Kidney (tissue), 14 donors: Measurements from ENCODE around the gene TMTC1. TPM values are rescaled to one million over a fixed set of nuclear protein-coding genes. Genes with fewer than 3 reads are reported as not detected.

Experiments
- DNase-seq, 5 donors: peaks; one replicate each; pipeline ENCODE4 v3.0.0-alpha.2; 2013 to 2020
- FAIRE-seq: peaks from 2 replicates; lab custom pipeline; 2012; peaks lifted over from hg19 to GRCh38; lab: Jason Lieb, UNC
- H3K27ac ChIP-seq, 2 donors: one replicate each; pipeline ENCODE4 v1.7.0; 2013; ENCODE audit warnings: low read depth in 2 of 2, low read length in 2 of 2, inconsistent platforms in 1 of 2
- H3K27me3 ChIP-seq: one replicate; pipeline ENCODE4 v1.7.1; 2013; ENCODE audit warnings: low read length, inconsistent platforms; ENCODE audit not compliant: control insufficient read depth, insufficient read depth
- H3K36me3 ChIP-seq, 3 donors: one replicate each; pipeline versions ENCODE4 v1.7.0 to v1.7.1; 2013; ENCODE audit warnings: low read length in 3 of 3, control low read depth in 1 of 3, inconsistent platforms in 1 of 3; ENCODE audit not compliant: insufficient read depth in 3 of 3, control insufficient read depth in 2 of 3
- H3K4me1 ChIP-seq, 3 donors: one replicate each; pipeline versions ENCODE4 v1.7.0 to v1.7.1; 2013; ENCODE audit warnings: low read length in 3 of 3, inconsistent platforms in 1 of 3, low read depth in 1 of 3; ENCODE audit not compliant: control insufficient read depth in 2 of 3, insufficient read depth in 2 of 3
- H3K4me3 ChIP-seq, 3 donors: one replicate each; pipeline versions ENCODE4 v1.7.0 to v1.8.1; 2013; ENCODE audit warnings: low read length in 3 of 3, control low read depth in 1 of 3, inconsistent platforms in 1 of 3
- H3K9ac ChIP-seq, 3 donors: one replicate each; pipeline versions ENCODE4 v1.7.0 to v1.7.1; 2013; ENCODE audit warnings: low read length in 3 of 3, control low read depth in 1 of 3, inconsistent platforms in 1 of 3
- H3K9me3 ChIP-seq, 3 donors: one replicate each; pipeline versions ENCODE4 v1.7.0 to v1.7.1; 2013; ENCODE audit warnings: low read length in 3 of 3, control low read depth in 1 of 3, inconsistent platforms in 1 of 3; ENCODE audit not compliant: control insufficient read depth in 2 of 3, insufficient read depth in 1 of 3
- CTCF ChIP-seq: IDR thresholded peaks from 3 replicates; pipeline ENCODE4 v1.5.1; 2012; ENCODE audit warnings: mild to moderate bottlenecking, moderate library complexity, borderline replicate concordance; ENCODE audit not compliant: insufficient read depth; ENCODE audit errors: extremely low read depth
- intact Hi-C: fragments of 100-400 bp; cut with DNase I; formaldehyde crosslinking; loops from one replicate; pipeline ENCODE4 v1.11.1; 2022
- polyA plus RNA-seq: library from polyadenylated mRNA; stranded (reverse); fragments of 350-450 nt; fragmentation: Illumina TruSeq; extraction: RNeasy Lipid Tissue Mini Kit (QIAGEN cat#74804); gene quantifications from one replicate; pipeline ENCODE4 v1.2.3, GENCODE V29; 2014; ENCODE audit warnings: low read depth, low replicate concordance; ENCODE audit not compliant: insufficient read depth
- total RNA-seq: library from RNA; stranded (reverse); fragmentation: NEBNext Ultra II Directional; extraction: Animal tissue kit (Norgen Biotek cat#: 25700); gene quantifications from one replicate; pipeline ENCODE4 v1.2.1, GENCODE V29; 2021
- donor health status: control.
- donor health status: control.
- donor health status: control.
- donor health status: control.
- donor health status: control.
- donor health status: DM: yes; HTN: yes; CAD: no.
- donor health status: Normal renal cell carcinoma (clear cell type).

TMTC1 gene
- total and polyA plus RNA-seq, 2 donors from 2014 or later = 10.9 to 58.8 TPM

GRCh38 chr12:29762637-29763300 lies 21.0 kb downstream of the TMTC1 start:
- H3K4me3 ChIP-seq = no peak overlapping the region
- H3K27ac ChIP-seq = no peak overlapping the region
- H3K9me3 ChIP-seq = no peaks in the 10 kb centered on the region
- no peak overlapping the region for H3K9ac ChIP-seq
- no peaks in the 10 kb centered on the region for H3K27me3 ChIP-seq
- H3K4me1 ChIP-seq = no peaks in the 10 kb centered on the region
- peaks cover 2 to 4% (median 2%) of the 10 kb centered on the region in 3 donors for H3K36me3 ChIP-seq
- FAIRE-seq = no peak
- no peak for TF ChIP-seq CTCF
- intact Hi-C loops = no loop called here
- DNase-seq = no peak

- Histone ChIP-seq H3K9me3 (no peaks in the 10 kb centered on the region), H3K36me3 (peaks cover 0 to 4% (median 3%) of the 10 kb centered on the region in 3 donors), H3K4me1 (no peaks in the 10 kb centered on the region), H3K9ac (no peak overlapping the region), H3K27ac (no peak overlapping the region), H3K4me3 (no peak overlapping the region), H3K27me3 (no peaks in the 10 kb centered on the region)
- TF ChIP-seq CTCF = no peak
- DNase-seq (no peak), FAIRE-seq (no peak)
- intact Hi-C loops = no loop called here
Measured at GRCh38 chr12:29759950-29760349, 23.8 kb downstream of the TMTC1 start.

GRCh38 chr12:29756741-29757390 lies 26.9 kb downstream of the TMTC1 start:
- Histone ChIP-seq H3K27me3 (no peaks in the 10 kb centered on the region), H3K9me3 (no peaks in the 10 kb centered on the region), H3K27ac (no peak overlapping the region), H3K9ac (no peak overlapping the region), H3K4me1 (no peaks in the 10 kb centered on the region), H3K4me3 (no peak overlapping the region), H3K36me3 (peaks cover 0 to 9% (median 4%) of the 10 kb centered on the region in 3 donors)
- no peak for TF ChIP-seq CTCF
- intact Hi-C loops = no loop called here
- DNase-seq (no peak), FAIRE-seq (no peak)
